RWPE2 (cell line): Measurements from ENCODE around the gene SH3PXD2A.

ENCODE experiments used
- ATAC-seq: fragments of 200-7000 bp; cut with Tn5 transposase; 3 replicates; pipeline ENCODE4 v1.9.1; 2021; ENCODE audit warnings: low read depth
- DNase-seq: peaks from one replicate; pipeline ENCODE4 v3.0.0-alpha.2; 2020; ENCODE audit warnings: low spot score
- H3K27ac ChIP-seq: fragments of 450-650 bp; 2 replicates; pipeline ENCODE4 v1.5.1; 2017; ENCODE audit warnings: mild to moderate bottlenecking; ENCODE audit not compliant: poor library complexity, severe bottlenecking
- H3K27me3 ChIP-seq: fragments of 250-450 bp; sonication (Bioruptor Pico); 2 replicates; pipeline ENCODE4 v1.5.1; 2021; ENCODE audit warnings: mild to moderate bottlenecking, moderate library complexity; ENCODE audit not compliant: insufficient read depth, poor library complexity, severe bottlenecking
- H3K36me3 ChIP-seq: fragments of 250-450 bp; sonication (Bioruptor Pico); 2 replicates; pipeline ENCODE4 v1.5.1; 2020; ENCODE audit warnings: low read depth, mild to moderate bottlenecking, moderate library complexity
- H3K4me1 ChIP-seq: fragments of 250-450 bp; sonication (Bioruptor Pico); 2 replicates; pipeline ENCODE4 v1.5.1; 2021; ENCODE audit warnings: mild to moderate bottlenecking, moderate library complexity; ENCODE audit not compliant: insufficient read depth, poor library complexity, severe bottlenecking
- H3K4me3 ChIP-seq: fragments of 250-450 bp; sonication (Bioruptor Pico); 2 replicates; pipeline ENCODE4 v1.5.1; 2021; ENCODE audit warnings: mild to moderate bottlenecking, moderate library complexity; ENCODE audit not compliant: severe bottlenecking
- H3K9me3 ChIP-seq: fragments of 250-450 bp; sonication (Bioruptor Pico); 2 replicates; pipeline ENCODE4 v1.5.1; 2021; ENCODE audit warnings: mild to moderate bottlenecking, moderate library complexity; ENCODE audit not compliant: severe bottlenecking
- CTCF ChIP-seq: fragments of 450-650 bp; IDR thresholded peaks from one replicate; pipeline ENCODE4 v1.5.1; 2017; ENCODE audit warnings: mild to moderate bottlenecking, moderate library complexity; ENCODE audit not compliant: poor library complexity, severe bottlenecking

The SH3PXD2A gene

GRCh38 chr10:103580430-103580829 lies 274.9 kb downstream of the SH3PXD2A start:
- H3K9me3 ChIP-seq, result no peaks in the 10 kb centered on the region
- no peak for TF ChIP-seq CTCF
- no peak for ATAC-seq
- no peaks in the 10 kb centered on the region for H3K4me1 ChIP-seq
- H3K27me3 ChIP-seq, result no peaks in the 10 kb centered on the region
- no peaks in the 10 kb centered on the region for H3K36me3 ChIP-seq
- no peak overlapping the region for H3K27ac ChIP-seq
- DNase-seq, result no peak
- H3K4me3 ChIP-seq, result no peak overlapping the region

DNA sequence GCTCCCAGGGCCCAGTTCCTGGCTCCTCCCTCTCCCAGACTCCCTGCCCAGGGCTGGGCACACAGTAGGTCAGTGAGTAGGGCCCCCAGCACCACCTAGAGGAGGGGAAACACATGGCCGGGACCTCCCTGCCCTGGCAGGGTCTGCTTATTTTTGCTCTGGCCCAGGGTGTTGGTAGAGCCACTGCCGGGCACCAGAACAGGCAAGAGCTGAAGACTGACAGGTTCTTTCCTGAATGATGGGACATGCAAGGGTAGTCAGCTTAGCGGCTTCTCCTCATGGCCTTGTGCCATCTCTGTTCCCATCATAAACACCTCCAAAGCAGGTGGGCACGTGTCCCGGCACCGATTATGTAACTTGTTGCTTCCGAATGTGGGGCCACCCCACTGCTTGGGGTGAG lies 275.4 kb downstream of the SH3PXD2A start:
- DNase-seq, result no peak
- Histone ChIP-seq H3K4me3 (no peak overlapping the region), H3K4me1 (no peaks in the 10 kb centered on the region), H3K36me3 (no peaks in the 10 kb centered on the region), H3K9me3 (no peaks in the 10 kb centered on the region), H3K27me3 (no peaks in the 10 kb centered on the region), H3K27ac (no peak overlapping the region)
- no peak for TF ChIP-seq CTCF
- ATAC-seq, result no peak

DNA sequence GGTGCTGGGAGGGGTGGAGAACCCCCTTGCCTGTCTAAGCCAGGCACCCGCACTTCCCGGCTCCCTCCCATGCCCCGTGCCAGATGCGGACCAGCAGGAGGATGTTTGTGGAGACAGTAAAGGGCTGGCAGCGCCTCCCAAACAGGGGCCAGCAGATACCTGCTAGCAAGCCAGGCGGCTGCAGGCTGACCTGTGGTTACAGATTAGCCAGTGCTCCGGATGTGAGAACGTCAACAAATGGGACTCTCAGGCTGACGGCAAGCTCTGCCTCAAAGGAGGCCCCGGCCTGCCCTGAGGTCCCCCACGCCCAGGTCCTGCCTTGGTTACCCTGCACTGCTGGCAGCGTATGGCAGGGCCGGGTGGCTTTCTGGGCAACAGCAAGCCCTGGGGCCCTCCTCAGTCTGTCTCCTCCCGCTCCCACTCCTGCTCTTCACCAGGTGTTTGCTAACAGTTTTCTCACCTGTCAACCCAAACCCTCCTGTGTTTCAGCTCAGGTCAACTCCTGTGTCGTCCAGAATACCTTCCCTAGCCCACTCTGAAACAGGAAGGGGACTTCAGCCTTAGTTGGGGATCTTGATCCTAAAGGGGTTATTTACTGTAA lies 276.5 kb downstream of the SH3PXD2A start:
- DNase-seq (no peak), ATAC-seq (no peak)
- Histone ChIP-seq H3K27me3 (no peaks in the 10 kb centered on the region), H3K9me3 (no peaks in the 10 kb centered on the region), H3K36me3 (no peaks in the 10 kb centered on the region), H3K4me3 (no peak overlapping the region), H3K4me1 (no peaks in the 10 kb centered on the region), H3K27ac (no peak overlapping the region)
- TF ChIP-seq CTCF, result no peak

GRCh38 chr10:103576862-103577261 lies 278.5 kb downstream of the SH3PXD2A start:
- no peak overlapping the region for H3K27ac ChIP-seq
- H3K36me3 ChIP-seq, result no peaks in the 10 kb centered on the region
- H3K4me3 ChIP-seq, result no peak overlapping the region
- H3K4me1 ChIP-seq, result no peaks in the 10 kb centered on the region
- H3K9me3 ChIP-seq, result no peaks in the 10 kb centered on the region
- ATAC-seq, result no peak
- DNase-seq, result no peak
- H3K27me3 ChIP-seq, result no peaks in the 10 kb centered on the region
- TF ChIP-seq CTCF, result no peak

GRCh38 chr10:103576076-103576471 lies 279.3 kb downstream of the SH3PXD2A start:
- H3K27ac ChIP-seq, result no peak overlapping the region
- no peaks in the 10 kb centered on the region for H3K4me1 ChIP-seq
- ATAC-seq (no peak), DNase-seq (no peak)
- no peak for TF ChIP-seq CTCF
- no peaks in the 10 kb centered on the region for H3K9me3 ChIP-seq
- no peak overlapping the region for H3K4me3 ChIP-seq
- no peaks in the 10 kb centered on the region for H3K27me3 ChIP-seq
- no peaks in the 10 kb centered on the region for H3K36me3 ChIP-seq
